Bronchial epithelial cell (primary cell): ENCODE results near the gene VTCN1. TPM values are rescaled to one million over a fixed set of nuclear protein-coding genes. Genes with fewer than 3 reads are reported as not detected.
A peak's percentile ranks its signal among the peaks of the same experiment; 100 is the strongest.

Source experiments
- DNase-seq: peaks from one replicate; pipeline ENCODE4 v3.0.0-alpha.2; 2010; ENCODE audit warnings: low read depth
- FAIRE-seq: peaks from 2 replicates; lab custom pipeline; 2011; peaks lifted over from hg19 to GRCh38; lab: Jason Lieb, UNC
- H3K27me3 ChIP-seq: 2 replicates; pipeline ENCODE4 v1.5.1; 2011; ENCODE audit warnings: low read length; ENCODE audit not compliant: control insufficient read depth, insufficient read depth
- H3K36me3 ChIP-seq: 2 replicates; pipeline ENCODE4 v1.5.1; 2011; ENCODE audit warnings: low read length; ENCODE audit not compliant: control insufficient read depth, insufficient read depth
- H3K4me3 ChIP-seq: 2 replicates; pipeline ENCODE4 v1.5.1; 2011; ENCODE audit warnings: mild to moderate bottlenecking, low read depth, low read length, control low read depth
- CTCF ChIP-seq: IDR thresholded peaks from 2 replicates; pipeline ENCODE4 v1.5.1; 2011; ENCODE audit warnings: mild to moderate bottlenecking, moderate library complexity, low read length, control low read depth, inconsistent platforms; ENCODE audit not compliant: insufficient read depth, severe bottlenecking
- total RNA-seq: library from RNA; depleted of rRNA; stranded (reverse); fragments of >200 nt; gene quantifications from 2 replicates; pipeline ENCODE4 v1.2.1, GENCODE V29; 2014

The VTCN1 gene
- total RNA-seq, 1 donor from 2014 or later, result 0.26 TPM

- no peak for FAIRE-seq
- Histone ChIP-seq H3K4me3 (no peak overlapping the region), H3K27me3 (no peaks in the 10 kb centered on the region), H3K36me3 (no peaks in the 10 kb centered on the region)
- TF ChIP-seq CTCF, result no peak
- peak; percentile 47 for DNase-seq
These were observed 30.4 kb downstream of the VTCN1 start for GRCh38 chr1:117180147-117180967.

- DNase-seq, result peak; percentile 75
- H3K36me3 ChIP-seq, result no peaks in the 10 kb centered on the region
- no peak for FAIRE-seq
- no peaks in the 10 kb centered on the region for H3K27me3 ChIP-seq
- H3K4me3 ChIP-seq, result no peak overlapping the region
- no peak for TF ChIP-seq CTCF
These were observed 31.3 kb downstream of the VTCN1 start for GRCh38 chr1:117179471-117179870.

- H3K27me3 ChIP-seq, result no peaks in the 10 kb centered on the region
- no peak overlapping the region for H3K4me3 ChIP-seq
- H3K36me3 ChIP-seq, result no peaks in the 10 kb centered on the region
- DNase-seq (no peak), FAIRE-seq (no peak)
- no peak for TF ChIP-seq CTCF
These were observed 32.0 kb downstream of the VTCN1 start for GRCh38 chr1:117178756-117179155.

DNA sequence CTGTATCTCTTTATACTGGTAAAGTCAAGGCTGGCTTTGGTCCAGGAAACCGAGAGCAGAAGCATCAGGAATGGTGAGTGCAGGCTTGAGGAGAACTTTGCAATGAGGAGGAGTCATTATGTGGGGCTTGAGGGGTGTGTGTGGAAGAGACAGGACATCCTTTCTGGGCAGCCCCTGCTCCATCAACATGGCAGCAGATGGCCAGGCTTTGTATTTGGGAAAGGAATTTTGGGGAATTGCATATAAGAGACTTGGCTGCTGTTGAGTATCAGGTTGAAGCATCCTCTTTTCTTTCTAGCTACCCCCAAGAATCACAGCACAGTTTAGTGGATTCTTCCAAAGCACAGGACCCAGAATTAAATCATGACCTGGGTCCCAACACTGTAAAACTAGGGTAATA, 33.4 kb downstream of the VTCN1 start:
- no peaks in the 10 kb centered on the region for H3K36me3 ChIP-seq
- no peak for FAIRE-seq
- DNase-seq, result no peak
- H3K4me3 ChIP-seq, result no peak overlapping the region
- H3K27me3 ChIP-seq, result no peaks in the 10 kb centered on the region
- no peak for TF ChIP-seq CTCF

DNA sequence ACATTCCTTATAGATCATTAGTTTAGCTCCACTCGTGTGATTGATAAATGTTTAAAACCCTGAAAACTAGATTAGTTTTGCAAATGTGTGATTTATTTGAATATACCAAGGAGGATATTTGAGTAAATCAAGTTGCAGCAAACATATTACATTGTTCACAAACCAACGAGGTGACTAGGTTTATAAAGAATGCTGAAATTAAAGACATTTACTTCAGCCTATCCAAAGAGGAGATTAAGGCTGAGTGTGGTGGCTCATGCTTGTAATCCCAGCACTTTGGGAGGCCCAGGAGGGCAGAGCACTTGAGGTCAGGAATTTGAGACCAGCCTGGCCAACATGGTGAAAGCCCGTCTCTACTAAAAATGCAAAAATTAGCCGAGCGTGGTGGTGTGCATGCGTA, 34.1 kb downstream of the VTCN1 start:
- Histone ChIP-seq H3K4me3 (no peak overlapping the region), H3K27me3 (no peaks in the 10 kb centered on the region), H3K36me3 (no peaks in the 10 kb centered on the region)
- DNase-seq (no peak), FAIRE-seq (no peak)
- no peak for TF ChIP-seq CTCF
